HEK293 (cell line): ENCODE measurements around the gene ZNRF1.

Source experiments
- BCL11A ChIP-seq: fragments of 450-650 bp; formaldehyde crosslinking; IDR thresholded peaks from 2 replicates; pipeline ENCODE4 v1.5.1; 2016; ENCODE audit warnings: low read depth, missing biosample characterization, missing genetic modification characterization
- CTCF ChIP-seq: fragments of 450-650 bp; formaldehyde crosslinking; IDR thresholded peaks from 2 replicates; pipeline ENCODE4 v1.5.1; 2016; ENCODE audit warnings: missing biosample characterization, missing genetic modification characterization
- REST ChIP-seq: fragments of 450-650 bp; formaldehyde crosslinking; IDR thresholded peaks from 2 replicates; pipeline ENCODE4 v1.5.1; 2016; ENCODE audit warnings: missing biosample characterization, missing genetic modification characterization
- TCF7L2 ChIP-seq: IDR thresholded peaks from 2 replicates; pipeline ENCODE4 v1.6.1; 2011; ENCODE audit warnings: low read depth, mild to moderate bottlenecking, inconsistent platforms, low read length, moderate library complexity, borderline replicate concordance
- ZBTB21 ChIP-seq: fragments of 450-650 bp; formaldehyde crosslinking; IDR thresholded peaks from 2 replicates; pipeline ENCODE4 v1.5.1; 2017; ENCODE audit warnings: missing biosample characterization, missing genetic modification characterization
- ZBTB8A ChIP-seq: fragments of 450-650 bp; formaldehyde crosslinking; IDR thresholded peaks from 2 replicates; pipeline ENCODE4 v1.5.1; 2016; ENCODE audit warnings: missing biosample characterization, missing genetic modification characterization
- ZNF585B ChIP-seq: fragments of 450-650 bp; formaldehyde crosslinking; IDR thresholded peaks from 2 replicates; pipeline ENCODE4 v1.5.1; 2016; ENCODE audit warnings: missing biosample characterization, missing genetic modification characterization
- ZNF692 ChIP-seq: fragments of 450-650 bp; formaldehyde crosslinking; IDR thresholded peaks from 2 replicates; pipeline ENCODE4 v1.5.1; 2016; ENCODE audit warnings: missing biosample characterization, missing genetic modification characterization

GRCh38 chr16:75005697-75006096 lies 6.9 kb downstream of the ZNRF1 start:
- no peak for TF ChIP-seq CTCF
- TF ChIP-seq TCF7L2 = no peak
- TF ChIP-seq ZNF692 = no peak
- TF ChIP-seq REST (tag by site-specific recombination) = no peak
- no peak for TF ChIP-seq ZBTB21 (tag by site-specific recombination)
- TF ChIP-seq ZNF585B (tag by site-specific recombination) = no peak
- TF ChIP-seq ZBTB8A (tag by site-specific recombination) = no peak
- TF ChIP-seq BCL11A = no peak
